NT2/D1 (cell line): ENCODE data around the gene MAML1.

Experiments used
- SUZ12 ChIP-seq: IDR thresholded peaks from 2 replicates; pipeline ENCODE4 v1.6.1; 2011; ENCODE audit not compliant: insufficient read length, insufficient read depth; ENCODE audit errors: extremely low read depth
- YY1 ChIP-seq: IDR thresholded peaks from 2 replicates; pipeline ENCODE4 v1.6.1; 2011; ENCODE audit not compliant: insufficient read length, insufficient read depth
- ZNF274 ChIP-seq: IDR thresholded peaks from 2 replicates; pipeline ENCODE4 v1.6.1; 2011; ENCODE audit warnings: mild to moderate bottlenecking, low read depth, low read length

- no peak for TF ChIP-seq ZNF274
- no peak for TF ChIP-seq YY1
- TF ChIP-seq SUZ12 = no peak
Measured at GRCh38 chr5:179763215-179763945, 30.8 kb downstream of the MAML1 start.
